Ishikawa (cell line): ENCODE data around the gene MRPS9.

ENCODE experiments used
- RAD21 ChIP-seq: IDR thresholded peaks from 2 replicates; pipeline ENCODE4 v1.6.1; 2012; ENCODE audit warnings: low read depth
- TF ChIP-seq, protein P1 (sequence below): IDR thresholded peaks from 2 replicates; pipeline ENCODE4 v1.6.1; 2012; ENCODE audit warnings: low read depth, mild to moderate bottlenecking

DNA sequence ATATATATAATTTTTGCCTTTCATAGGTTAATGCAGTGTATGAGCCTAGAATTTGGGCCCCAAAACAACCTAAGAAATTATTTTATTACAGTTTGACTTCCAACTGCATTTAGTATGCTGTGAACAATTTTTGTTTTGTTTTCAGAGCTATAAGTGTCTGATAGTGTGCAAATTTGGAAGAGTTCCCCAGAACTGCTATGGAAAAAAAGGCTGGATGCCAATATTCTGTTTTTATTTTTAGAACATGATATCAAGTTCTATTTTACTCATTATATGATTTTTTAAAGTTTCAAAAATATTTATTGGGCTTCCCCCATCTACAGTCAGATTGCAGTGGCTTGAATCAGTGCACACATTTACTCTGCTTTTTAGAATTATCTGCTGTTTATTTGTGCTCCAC lies 42.6 kb downstream of the MRPS9 start:
- TF ChIP-seq RAD21: no peak
- TF ChIP-seq, protein P1, sequence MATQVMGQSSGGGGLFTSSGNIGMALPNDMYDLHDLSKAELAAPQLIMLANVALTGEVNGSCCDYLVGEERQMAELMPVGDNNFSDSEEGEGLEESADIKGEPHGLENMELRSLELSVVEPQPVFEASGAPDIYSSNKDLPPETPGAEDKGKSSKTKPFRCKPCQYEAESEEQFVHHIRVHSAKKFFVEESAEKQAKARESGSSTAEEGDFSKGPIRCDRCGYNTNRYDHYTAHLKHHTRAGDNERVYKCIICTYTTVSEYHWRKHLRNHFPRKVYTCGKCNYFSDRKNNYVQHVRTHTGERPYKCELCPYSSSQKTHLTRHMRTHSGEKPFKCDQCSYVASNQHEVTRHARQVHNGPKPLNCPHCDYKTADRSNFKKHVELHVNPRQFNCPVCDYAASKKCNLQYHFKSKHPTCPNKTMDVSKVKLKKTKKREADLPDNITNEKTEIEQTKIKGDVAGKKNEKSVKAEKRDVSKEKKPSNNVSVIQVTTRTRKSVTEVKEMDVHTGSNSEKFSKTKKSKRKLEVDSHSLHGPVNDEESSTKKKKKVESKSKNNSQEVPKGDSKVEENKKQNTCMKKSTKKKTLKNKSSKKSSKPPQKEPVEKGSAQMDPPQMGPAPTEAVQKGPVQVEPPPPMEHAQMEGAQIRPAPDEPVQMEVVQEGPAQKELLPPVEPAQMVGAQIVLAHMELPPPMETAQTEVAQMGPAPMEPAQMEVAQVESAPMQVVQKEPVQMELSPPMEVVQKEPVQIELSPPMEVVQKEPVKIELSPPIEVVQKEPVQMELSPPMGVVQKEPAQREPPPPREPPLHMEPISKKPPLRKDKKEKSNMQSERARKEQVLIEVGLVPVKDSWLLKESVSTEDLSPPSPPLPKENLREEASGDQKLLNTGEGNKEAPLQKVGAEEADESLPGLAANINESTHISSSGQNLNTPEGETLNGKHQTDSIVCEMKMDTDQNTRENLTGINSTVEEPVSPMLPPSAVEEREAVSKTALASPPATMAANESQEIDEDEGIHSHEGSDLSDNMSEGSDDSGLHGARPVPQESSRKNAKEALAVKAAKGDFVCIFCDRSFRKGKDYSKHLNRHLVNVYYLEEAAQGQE: no peak
